HL-60 (cell line): ENCODE data around the gene FTO.

ENCODE experiments used
- DNase-seq, 2 experiments: peaks; one replicate each; pipeline ENCODE4 v3.0.0-alpha.2; 2010 to 2020; ENCODE audit warnings: low read depth in 1 of 2, low spot score in 1 of 2
- H3K27ac ChIP-seq: fragments of 250-450 bp; sonication (Bioruptor Pico); replicated peaks from 2 replicates; pipeline ENCODE4 v1.5.1; 2020; ENCODE audit warnings: mild to moderate bottlenecking, moderate library complexity
- H3K27me3 ChIP-seq: fragments of 250-450 bp; sonication (Bioruptor Pico); 2 replicates; pipeline ENCODE4 v1.5.1; 2021; ENCODE audit warnings: mild to moderate bottlenecking, moderate library complexity; ENCODE audit not compliant: insufficient read depth, poor library complexity, severe bottlenecking
- H3K4me3 ChIP-seq: replicated peaks from 2 replicates; pipeline ENCODE4 v1.5.1; 2011; ENCODE audit warnings: mild to moderate bottlenecking, control low read depth, low read length; ENCODE audit not compliant: insufficient read depth
- CTCF ChIP-seq: IDR thresholded peaks from one replicate; pipeline ENCODE4 v1.5.1; 2011; ENCODE audit warnings: low read length, control low read depth, inconsistent platforms; ENCODE audit not compliant: insufficient read depth
- GABPA ChIP-seq: IDR thresholded peaks from 2 replicates; pipeline ENCODE4 v1.6.1; 2012; ENCODE audit warnings: low read depth
- POLR2AphosphoS5 ChIP-seq: IDR thresholded peaks from 2 replicates; pipeline ENCODE4 v1.6.1; 2012; ENCODE audit warnings: low read depth
- REST ChIP-seq: IDR thresholded peaks from 2 replicates; pipeline ENCODE4 v1.6.1; 2012; ENCODE audit warnings: low read depth; ENCODE audit not compliant: insufficient replicate concordance
- SPI1 ChIP-seq: IDR thresholded peaks from 2 replicates; pipeline ENCODE4 v1.6.1; 2012; ENCODE audit warnings: low read depth, mild to moderate bottlenecking, borderline replicate concordance

The FTO gene

GRCh38 chr16:54102888-54103866, 399.2 kb downstream of the FTO start:
- DNase-seq, result no peak
- H3K27me3 ChIP-seq, result no peaks in the 10 kb centered on the region
- H3K27ac ChIP-seq, result no peak overlapping the region
- H3K4me3 ChIP-seq, result no peak overlapping the region
- TF ChIP-seq POLR2AphosphoS5 (no peak), GABPA (no peak), CTCF (no peak), REST (no peak), SPI1 (no peak)

GRCh38 chr16:54106057-54106456, 402.1 kb downstream of the FTO start:
- H3K27me3 ChIP-seq, result no peaks in the 10 kb centered on the region
- TF ChIP-seq SPI1 (no peak), GABPA (no peak), POLR2AphosphoS5 (no peak), REST (no peak), CTCF (no peak)
- H3K4me3 ChIP-seq, result no peak overlapping the region
- H3K27ac ChIP-seq, result no peak overlapping the region
- no peak for DNase-seq

GRCh38 chr16:54107583-54108202, 403.7 kb downstream of the FTO start:
- H3K27ac ChIP-seq, result no peak overlapping the region
- DNase-seq, result no peak
- H3K4me3 ChIP-seq, result no peak overlapping the region
- no peak for TF ChIP-seq GABPA
- TF ChIP-seq CTCF, result no peak
- no peak for TF ChIP-seq POLR2AphosphoS5
- TF ChIP-seq REST, result no peak
- no peak for TF ChIP-seq SPI1
- no peaks in the 10 kb centered on the region for H3K27me3 ChIP-seq
